ENCODE measurements around the gene PECR. TPM values are rescaled to one million over a fixed set of nuclear protein-coding genes. Genes with fewer than 3 reads are reported as not detected.

Gene PECR
- total and polyA plus RNA-seq, 2 of the 13 experiments (the other 11 are each of a cell fraction or from before 2014, with no cell fraction given) = 151 to 153 TPM

DNA sequence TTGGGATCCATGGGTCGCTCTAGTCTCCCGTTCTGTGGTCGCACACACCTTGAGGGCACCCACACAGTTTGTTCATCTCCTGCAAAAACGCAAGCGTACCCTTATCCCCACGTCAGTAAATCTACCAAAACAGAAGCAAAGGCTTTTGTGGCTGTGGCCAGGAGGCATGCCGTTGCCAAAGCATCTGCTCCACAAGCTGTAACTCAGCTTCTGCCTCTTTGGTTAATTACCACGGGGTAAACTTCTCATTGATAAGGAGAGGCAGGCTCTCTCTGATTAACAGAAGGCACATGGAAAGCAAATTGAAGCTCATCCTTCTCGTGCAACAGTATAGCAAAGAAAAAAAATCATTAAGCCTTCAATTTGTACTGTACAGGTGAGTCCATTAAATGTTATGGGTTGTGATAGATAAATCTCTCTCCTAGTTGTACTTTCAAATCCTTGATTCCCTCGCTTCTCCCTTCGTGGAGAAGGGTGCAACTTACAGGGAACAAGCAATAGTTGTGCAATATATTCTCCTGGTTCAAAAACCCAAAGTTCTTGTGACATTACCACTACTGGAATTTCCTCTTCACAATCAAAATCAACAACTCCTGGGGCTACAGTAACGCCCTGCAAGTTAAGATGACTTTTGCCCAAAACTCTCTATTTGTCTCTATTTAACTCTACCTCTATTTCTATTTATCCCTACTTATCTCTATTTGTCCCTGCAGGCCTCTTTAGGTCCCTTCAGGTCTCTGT is 10.3 kb downstream of the PECR start (continued):
- peak; percentile 82 for TF ChIP-seq HNF4G (IDR thresholded peaks at IDR 0.05; ENCODE audit: borderline replicate concordance, low read depth, low read length)
- no peak for TF ChIP-seq HNF4G (CRISPR knock-in tag; IDR thresholded peaks at IDR 0.05; ENCODE audit: borderline replicate concordance, low read depth)
- peak; percentile 98 for TF ChIP-seq CEBPB (IDR thresholded peaks at IDR 0.05; ENCODE audit: borderline replicate concordance, low read depth, low read length)
- TF ChIP-seq SMC3 (IDR thresholded peaks at IDR 0.05; ENCODE audit: low read length) = peak; percentile 31; the same call in 1 of the 2 replicates
- TF ChIP-seq ETV6 (CRISPR knock-in tag; conservative IDR thresholded peaks at IDR 0.05) = no peak
- peak; percentile 60; the same call in 1 of the 2 replicates for TF ChIP-seq FOXJ3 (CRISPR knock-in tag; IDR thresholded peaks at IDR 0.05; ENCODE audit: borderline replicate concordance)
- no peak for TF ChIP-seq ZNF644 (CRISPR knock-in tag; IDR thresholded peaks at IDR 0.05; ENCODE audit: low read depth)
- TF ChIP-seq U2AF1 (optimal IDR thresholded peaks at IDR 0.05; ENCODE audit: low read depth, low read length) = no peak
- no peak for TF ChIP-seq SOX13 (IDR thresholded peaks at IDR 0.05)
- TF ChIP-seq SOX13 (CRISPR knock-in tag; conservative IDR thresholded peaks at IDR 0.05 in 1 of 2, IDR thresholded peaks at IDR 0.05 in 1 of 2) = 0 out of 4 replicates have a peak, but pooled peaks of 1 of the 2 experiments have one; percentile 17
- TF ChIP-seq, protein P1, sequence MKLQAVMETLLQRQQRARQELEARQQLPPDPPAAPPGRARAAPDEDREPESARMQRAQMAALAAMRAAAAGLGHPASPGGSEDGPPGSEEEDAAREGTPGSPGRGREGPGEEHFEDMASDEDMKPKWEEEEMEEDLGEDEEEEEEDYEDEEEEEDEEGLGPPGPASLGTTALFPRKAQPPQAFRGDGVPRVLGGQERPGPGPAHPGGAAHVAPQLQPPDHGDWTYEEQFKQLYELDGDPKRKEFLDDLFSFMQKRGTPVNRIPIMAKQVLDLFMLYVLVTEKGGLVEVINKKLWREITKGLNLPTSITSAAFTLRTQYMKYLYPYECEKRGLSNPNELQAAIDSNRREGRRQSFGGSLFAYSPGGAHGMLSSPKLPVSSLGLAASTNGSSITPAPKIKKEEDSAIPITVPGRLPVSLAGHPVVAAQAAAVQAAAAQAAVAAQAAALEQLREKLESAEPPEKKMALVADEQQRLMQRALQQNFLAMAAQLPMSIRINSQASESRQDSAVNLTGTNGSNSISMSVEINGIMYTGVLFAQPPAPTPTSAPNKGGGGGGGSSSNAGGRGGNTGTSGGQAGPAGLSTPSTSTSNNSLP (IDR thresholded peaks at IDR 0.05; ENCODE audit: low read depth, low read length) = 0 out of 2 replicates have a peak, but pooled peaks have one; percentile 26
- TF ChIP-seq POLR2AphosphoS2 (IDR thresholded peaks at IDR 0.05; ENCODE audit: low read depth, low read length) = no peak
- TF ChIP-seq, protein P2, sequence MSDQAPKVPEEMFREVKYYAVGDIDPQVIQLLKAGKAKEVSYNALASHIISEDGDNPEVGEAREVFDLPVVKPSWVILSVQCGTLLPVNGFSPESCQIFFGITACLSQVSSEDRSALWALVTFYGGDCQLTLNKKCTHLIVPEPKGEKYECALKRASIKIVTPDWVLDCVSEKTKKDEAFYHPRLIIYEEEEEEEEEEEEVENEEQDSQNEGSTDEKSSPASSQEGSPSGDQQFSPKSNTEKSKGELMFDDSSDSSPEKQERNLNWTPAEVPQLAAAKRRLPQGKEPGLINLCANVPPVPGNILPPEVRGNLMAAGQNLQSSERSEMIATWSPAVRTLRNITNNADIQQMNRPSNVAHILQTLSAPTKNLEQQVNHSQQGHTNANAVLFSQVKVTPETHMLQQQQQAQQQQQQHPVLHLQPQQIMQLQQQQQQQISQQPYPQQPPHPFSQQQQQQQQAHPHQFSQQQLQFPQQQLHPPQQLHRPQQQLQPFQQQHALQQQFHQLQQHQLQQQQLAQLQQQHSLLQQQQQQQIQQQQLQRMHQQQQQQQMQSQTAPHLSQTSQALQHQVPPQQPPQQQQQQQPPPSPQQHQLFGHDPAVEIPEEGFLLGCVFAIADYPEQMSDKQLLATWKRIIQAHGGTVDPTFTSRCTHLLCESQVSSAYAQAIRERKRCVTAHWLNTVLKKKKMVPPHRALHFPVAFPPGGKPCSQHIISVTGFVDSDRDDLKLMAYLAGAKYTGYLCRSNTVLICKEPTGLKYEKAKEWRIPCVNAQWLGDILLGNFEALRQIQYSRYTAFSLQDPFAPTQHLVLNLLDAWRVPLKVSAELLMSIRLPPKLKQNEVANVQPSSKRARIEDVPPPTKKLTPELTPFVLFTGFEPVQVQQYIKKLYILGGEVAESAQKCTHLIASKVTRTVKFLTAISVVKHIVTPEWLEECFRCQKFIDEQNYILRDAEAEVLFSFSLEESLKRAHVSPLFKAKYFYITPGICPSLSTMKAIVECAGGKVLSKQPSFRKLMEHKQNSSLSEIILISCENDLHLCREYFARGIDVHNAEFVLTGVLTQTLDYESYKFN (CRISPR knock-in tag; conservative IDR thresholded peaks at IDR 0.05) = peak; percentile 84
- TF ChIP-seq CCAR2 (optimal IDR thresholded peaks at IDR 0.05; ENCODE audit: low read depth, low read length) = no peak
- no peak for TF ChIP-seq PRMT3 (CRISPR knock-in tag; IDR thresholded peaks at IDR 0.05; ENCODE audit: borderline replicate concordance, low read depth)
- 0 out of 2 replicates have a peak, but pooled peaks have one; percentile 34 for TF ChIP-seq GFI1 (CRISPR knock-in tag; IDR thresholded peaks at IDR 0.05; ENCODE audit: borderline replicate concordance)
- peak; percentile 66 for TF ChIP-seq FOXA3 (CRISPR knock-in tag; IDR thresholded peaks at IDR 0.05)
- peak; percentile 60; the same call in 1 of the 2 replicates for TF ChIP-seq AHDC1 (CRISPR knock-in tag; IDR thresholded peaks at IDR 0.05; ENCODE audit: borderline replicate concordance)
